Stromal cell of bone marrow (primary cell): ENCODE data around the gene SYNE1.
"Not testable (repeated sequence)": the region's sequence is repeated elsewhere in the genome, so short reads cannot be mapped to it uniquely, and the experiment has no call there.

Experiments
- DNase-seq: peaks from one replicate; pipeline ENCODE4 v3.0.0-alpha.2; 2012; ENCODE audit warnings: low read depth

The SYNE1 gene

DNA sequence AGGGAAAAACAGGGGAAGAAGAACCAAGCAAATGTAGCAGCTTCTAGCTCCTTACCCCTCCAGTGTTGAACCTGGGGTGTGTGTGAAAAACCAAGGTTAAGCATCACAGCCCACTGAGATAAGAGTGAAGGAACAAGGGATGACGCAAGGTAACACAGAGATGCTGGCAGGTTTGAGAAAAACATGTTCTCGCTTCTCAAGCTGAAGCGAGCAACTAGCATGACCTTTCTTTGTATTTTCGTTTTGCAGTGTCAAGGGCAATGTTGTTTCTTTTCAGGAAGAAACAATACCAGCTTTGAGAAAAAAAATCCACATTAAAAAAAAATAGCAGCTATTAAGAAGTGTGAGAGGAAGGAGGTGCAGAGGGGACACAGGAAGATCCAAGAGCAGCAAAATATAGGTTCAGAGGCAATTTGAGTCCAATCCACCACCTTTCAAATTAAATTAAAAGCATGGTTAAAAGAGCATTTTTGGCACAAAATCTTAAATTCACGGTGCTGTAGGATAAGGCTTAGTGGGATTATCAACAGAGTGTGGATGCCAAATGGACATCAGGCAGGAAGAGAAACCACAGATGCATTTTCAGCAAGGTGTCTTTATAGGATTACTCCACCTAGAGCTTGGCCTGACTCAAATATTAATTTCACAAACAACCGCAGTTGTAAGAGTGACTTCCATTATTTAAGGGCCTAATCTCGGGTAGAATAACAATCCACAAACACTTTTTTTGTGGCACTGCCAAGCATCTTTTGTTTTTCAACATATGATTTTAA, 70.9 kb downstream of the SYNE1 start:
- DNase-seq, result no peak

DNA sequence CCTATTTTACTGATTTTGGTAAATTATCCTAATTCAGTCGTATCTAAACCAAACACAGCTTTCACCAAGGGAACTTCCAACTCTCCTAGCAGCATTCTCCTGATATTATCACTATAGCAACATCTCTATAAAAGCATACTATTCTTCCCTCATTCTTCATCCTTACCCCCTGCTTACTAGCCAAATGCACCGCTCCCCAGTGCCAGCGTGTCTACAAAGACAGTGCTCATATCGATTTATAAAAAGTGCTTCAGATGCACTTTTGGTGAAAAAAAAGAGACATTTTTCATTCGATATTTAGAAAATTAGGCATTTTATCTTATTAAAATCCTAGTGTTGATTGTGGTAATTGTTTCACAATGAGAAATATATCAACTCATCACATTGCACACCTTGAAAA, 74.0 kb downstream of the SYNE1 start:
- DNase-seq, result no peak

DNA sequence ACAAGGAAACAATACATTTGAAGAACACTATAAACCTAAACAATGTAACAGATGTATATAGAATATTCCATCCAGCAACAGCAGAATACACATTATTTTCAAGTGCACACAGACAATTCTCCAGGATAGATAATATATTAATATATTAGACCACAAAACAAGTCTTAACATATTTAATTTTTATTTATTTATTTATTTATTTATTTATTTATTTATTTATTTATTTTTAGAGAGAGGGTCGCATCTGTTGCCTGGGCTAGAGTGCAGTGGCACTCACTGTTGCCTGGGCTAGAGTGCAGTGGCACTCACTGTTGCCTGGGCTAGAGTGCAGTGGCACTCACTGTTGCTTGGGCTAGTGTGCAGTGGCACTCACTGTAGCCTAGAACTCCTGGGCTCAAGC, 78.4 kb downstream of the SYNE1 start:
- DNase-seq, result not testable (repeated sequence)

DNA sequence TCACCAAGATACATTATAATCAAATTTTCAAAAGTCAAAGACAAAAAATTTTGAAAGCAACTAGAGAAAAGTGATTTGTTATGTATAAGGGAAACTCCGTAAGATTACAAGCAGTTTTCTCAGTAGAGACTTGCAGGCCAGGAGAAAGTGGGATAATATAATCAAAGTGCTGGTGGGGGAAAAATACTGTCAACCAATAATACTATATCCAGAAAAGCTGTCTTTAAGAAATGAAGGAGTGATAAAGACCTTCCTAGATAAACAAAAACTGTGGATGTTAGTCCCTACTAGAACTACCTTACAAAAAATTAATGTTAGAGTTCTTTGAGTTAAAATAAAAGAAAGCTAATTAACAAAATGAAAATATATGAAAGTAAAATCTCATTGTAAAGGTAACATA, 79.7 kb downstream of the SYNE1 start:
- no peak for DNase-seq

DNA sequence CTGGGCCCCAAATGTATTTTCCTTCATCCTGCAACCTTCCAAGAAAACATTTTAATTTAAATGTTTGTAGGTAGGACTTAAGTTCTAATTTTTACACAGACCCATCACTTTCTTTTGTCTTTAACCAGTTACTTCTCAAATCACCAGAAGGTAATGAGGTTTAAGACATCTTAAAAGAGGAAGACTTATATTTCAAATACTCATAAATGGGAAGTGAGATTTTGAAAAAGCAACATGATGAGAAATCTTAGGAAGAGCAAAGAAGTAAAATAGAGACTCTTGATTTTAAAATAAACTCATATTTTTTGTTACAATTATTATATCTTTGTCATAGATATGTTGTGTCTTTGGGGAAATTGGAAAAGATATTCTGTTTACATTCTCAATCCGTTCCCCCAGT, 82.3 kb downstream of the SYNE1 start:
- no peak for DNase-seq

DNA sequence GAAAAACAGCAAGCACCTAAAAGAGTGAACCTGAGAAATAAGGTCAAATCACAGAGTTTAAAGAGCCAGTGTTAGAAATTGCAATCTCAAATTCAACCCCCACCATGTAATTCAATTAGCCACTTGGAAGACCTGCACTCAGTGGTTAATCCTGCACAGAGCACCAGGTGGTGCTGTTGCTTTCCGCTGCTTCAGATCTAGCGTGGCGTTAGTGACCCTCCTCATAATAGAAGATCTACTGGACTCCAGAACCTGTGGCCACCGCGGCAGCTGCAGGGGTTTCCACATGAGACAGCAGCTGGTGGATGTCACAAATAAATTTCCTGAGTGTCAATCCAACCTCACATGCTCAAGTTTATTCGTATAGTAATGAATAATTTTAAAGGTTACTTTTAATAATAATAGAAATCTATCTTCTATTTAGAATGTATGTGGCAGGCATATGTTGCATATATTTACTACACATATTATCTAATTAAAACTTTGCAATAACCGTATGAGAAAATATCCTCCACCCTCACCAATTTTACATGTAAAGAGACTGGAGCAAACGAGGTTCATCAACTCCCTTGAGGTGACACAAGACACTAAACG, 84.4 kb downstream of the SYNE1 start:
- DNase-seq, result peak; percentile 38

DNA sequence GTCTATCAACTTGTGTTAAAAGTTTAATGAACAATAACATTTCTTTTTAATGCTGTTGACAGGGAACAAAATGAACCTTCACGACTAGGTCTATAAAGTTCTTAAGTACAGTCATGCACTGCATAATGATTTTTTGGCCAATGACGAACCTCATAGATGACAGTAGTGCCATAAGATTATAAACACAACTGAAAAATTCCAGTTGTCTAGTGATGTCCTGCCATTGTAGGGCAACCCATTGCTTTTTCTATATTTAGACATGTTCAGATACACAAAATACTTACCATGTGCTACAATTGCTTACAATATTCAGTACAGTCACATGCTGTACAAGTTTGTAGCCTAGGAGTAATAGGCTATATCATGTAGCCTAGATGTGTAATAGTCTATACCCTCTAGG, 93.6 kb downstream of the SYNE1 start:
- DNase-seq, result no peak

DNA sequence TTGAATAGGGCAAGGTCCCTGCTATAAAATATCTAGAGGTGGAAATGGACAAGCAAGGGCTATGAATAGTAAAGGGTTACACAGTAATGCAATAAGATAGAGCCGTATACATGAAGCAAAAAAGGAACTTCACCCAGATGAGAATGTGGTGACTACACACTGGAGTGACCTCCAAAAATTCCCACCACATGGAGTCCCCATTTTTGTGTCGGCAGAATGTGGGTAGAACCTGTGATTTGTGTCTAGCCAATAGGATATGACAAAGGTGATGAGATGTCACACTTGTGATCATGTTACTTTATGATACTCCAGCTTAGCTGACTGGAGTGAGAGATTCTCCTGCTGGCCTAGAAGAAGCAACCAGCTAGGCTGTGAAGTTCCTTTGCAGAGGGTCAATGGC, 96.8 kb downstream of the SYNE1 start:
- no peak for DNase-seq

DNA sequence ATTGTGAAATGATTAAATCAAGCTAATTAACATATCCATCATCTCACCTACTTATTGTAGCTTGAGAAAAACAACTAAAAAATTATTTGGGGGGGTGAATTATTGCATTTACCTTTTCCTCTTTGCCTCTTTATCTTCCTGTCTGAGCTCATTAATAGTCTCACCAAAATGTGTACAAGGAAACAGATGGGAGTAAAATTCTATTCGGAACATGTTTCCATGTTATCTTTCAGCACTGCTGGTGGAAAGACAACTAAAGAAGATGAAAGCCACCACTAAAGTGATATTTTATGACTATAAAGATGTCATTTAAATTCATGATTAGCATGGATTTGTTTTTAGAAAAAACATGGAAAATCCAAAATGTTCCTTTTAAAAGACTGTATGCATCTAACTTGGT, 102.6 kb downstream of the SYNE1 start:
- no peak for DNase-seq

DNA sequence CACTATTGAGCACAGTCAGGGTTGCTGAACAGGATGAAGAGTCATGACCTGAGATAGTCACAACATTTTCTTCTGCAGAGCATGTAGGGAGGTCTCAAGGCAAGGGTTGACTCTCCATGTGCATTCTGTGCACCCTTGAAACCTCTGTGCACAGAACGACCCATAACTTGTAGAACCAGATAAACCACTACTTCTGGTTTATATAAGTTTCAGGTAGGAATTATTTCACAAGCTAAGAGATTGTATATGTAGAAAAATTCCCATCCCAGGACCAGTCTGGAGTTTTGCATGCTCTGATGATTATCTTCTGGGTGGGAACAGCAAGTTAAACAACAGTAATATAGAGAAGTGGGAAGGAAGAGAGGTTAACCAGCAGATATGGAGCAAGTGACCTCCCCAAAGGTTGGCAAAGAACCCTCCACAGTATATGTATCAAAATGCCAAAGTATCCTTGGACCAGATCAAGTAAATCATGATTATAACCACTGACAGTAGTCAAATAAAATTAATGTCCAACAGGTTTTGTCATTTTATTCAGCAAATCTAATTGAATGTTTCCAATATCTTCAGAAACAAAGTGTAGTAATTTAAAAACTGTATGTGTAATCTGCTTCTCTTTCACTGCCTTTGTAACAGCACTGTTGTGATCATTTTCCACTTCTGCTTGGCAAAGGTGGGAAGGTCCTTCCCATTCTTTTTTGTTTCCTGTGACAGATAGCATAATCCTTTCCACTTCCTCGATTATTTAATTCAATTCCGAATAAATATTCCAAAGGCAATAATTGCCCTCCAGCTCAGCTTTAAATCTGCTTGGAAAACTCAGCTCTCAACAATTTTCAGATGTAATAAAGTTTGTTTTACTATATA, 104.4 kb downstream of the SYNE1 start:
- no peak for DNase-seq

DNA sequence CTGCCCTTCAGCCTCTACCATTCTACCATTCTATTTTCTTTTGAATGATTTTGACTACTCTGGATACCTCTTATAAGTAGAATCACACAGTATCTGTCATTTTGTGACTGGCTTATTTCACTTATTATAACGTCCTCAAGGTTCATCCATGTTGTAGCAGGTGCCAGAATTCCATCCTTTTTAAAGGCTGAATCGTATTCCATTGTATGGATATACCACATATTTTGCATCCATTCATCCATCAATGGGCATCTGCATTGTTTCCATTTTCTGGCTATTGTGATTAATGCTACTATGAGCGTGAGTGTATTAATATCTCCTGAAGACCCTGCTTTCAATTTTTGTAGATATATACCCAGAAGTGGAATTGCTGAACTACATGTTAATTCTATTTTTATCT, 105.5 kb downstream of the SYNE1 start:
- DNase-seq, result no peak

DNA sequence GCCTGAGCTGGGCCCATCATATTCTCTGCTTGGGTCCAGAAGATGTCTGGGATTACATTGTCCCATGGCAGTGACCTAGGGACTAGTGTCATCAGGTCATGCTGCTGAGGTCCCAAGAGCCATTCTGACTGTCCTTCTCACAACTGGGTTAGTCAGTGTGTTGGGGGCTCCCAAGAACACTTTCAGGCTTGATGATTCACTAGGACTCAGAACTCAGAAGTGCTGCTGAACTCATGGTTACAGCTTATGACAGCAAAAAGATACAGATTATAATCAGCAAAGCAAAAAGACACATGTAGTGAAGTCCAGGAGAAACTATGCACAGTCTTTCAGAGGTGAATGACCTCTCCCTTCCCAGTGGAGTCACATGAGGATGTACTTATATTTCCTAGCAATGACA, 107.8 kb downstream of the SYNE1 start:
- peak; percentile 22 for DNase-seq

DNA sequence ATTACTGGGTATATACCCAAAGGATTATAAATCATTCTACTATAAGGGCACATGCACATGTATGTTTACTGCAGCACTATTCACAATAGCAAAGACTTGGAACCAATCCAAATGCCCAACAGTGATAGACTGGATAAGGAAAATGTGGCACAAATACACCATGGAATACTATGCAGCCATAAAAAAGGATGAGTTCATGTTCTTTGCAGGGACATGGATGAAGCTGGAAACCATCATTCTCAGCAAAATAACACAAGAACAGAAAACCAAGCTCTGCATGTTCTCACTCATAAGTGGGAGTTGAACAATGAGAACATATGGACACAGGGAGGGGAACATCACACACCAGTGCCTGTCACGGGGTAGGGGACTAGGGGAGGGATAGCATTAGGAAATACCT, 123.0 kb downstream of the SYNE1 start:
- DNase-seq, result not testable (repeated sequence)

DNA sequence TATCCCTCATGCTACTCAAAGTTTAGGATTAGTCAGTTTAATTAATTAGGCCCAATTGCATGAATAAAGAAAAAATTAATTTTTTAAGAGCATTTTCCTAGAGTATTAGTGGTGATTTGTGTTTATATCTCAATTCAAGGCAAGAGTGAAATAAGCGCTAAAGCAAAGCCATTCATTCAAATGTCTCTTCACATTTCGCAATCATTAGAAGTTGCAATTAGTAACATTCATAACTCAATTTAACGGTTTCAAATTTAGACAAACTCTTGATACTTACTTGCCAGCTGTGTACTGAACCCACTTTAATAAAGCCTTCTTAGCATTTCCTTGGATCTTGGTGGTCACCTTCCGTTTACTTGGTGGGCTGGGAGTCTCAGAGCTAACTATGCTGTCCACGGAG, 127.2 kb downstream of the SYNE1 start:
- DNase-seq, result no peak

DNA sequence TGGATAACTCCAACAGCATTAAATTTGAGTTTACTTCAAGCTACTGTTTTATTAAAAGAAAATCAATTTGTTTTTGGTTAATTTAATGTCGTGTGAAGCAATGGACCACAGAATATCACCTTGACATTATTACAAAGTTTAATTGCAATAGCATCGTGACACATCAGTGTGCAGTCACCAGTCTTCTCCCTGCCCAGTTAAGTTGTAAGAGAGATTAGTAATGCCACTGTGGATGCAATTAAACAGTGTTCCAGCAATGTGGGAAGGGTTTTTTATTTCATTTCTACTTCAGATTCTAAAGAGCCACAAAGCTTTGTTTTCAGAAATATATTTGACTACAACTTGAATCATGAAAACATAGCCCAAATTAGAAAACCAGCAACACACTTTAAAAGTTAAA, 128.7 kb downstream of the SYNE1 start:
- no peak for DNase-seq

DNA sequence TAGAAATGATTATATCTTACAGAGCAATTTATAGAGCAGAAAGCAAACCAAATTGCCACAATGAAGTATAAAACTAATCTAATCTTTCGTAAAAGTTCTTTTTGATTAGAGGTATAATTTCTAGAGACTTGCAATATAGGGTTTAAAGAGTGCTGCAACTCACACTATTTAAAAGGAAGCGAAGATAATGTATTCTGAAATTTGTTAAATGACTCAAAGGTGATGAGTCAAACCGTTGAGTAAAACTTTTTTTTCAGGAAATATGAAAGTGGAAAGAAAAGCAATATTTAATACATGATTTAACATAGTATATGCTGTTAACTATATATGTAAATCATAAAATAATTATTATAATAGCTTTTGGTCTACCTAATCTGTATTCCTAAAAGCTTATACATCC, 133.6 kb downstream of the SYNE1 start:
- peak; percentile 7 for DNase-seq

DNA sequence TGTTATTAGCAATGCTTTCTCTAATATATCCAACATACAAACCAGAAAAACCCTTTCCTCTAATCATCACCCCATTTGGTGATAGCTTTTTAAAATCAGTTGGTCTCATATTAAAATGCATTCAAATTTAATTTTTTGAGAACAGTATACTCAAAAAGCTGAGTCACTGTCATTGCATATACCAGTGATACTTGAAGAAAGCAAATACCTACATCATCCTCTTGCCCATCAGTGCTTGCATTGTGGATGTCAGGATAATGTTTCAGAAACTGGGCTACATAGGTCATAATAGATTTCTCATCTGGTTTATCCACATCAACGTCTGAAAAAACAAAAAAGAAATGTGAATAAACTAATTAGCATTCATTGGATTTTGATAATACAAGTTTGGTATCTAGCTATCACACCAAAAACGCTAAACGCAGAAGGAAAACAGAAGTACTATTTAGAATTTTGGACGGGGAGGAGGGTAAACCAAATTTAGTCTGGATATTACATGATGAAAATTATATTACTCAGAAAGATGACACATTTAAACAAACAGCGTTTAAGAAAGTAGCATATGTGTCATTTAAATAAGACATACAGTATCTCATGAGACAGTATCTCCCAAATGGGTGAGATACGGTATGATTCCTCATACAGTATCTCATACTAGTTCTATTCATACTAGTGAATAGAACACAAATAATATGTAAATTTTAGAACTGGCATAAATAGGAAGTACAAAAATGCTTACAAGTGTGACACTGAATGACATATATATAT, 134.6 kb downstream of the SYNE1 start:
- no peak for DNase-seq

DNA sequence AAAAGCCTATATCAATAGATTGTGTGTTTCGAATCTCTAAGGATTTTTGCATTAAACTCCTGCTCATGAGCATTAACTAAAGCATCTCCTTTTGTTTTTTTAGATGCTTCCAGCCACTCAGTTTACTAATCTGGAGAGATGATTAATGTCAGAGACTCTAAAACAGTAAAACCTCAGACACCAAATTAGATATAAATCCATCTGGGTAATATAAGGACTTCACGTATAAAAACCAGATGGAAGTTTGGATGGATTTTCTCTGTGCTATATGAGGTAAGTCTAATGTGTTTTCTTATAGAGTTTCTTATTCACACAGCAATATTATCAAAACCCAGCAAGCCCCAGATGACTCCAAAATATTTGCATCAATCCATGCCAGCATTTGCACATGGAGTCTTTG, 137.2 kb downstream of the SYNE1 start:
- no peak for DNase-seq

DNA sequence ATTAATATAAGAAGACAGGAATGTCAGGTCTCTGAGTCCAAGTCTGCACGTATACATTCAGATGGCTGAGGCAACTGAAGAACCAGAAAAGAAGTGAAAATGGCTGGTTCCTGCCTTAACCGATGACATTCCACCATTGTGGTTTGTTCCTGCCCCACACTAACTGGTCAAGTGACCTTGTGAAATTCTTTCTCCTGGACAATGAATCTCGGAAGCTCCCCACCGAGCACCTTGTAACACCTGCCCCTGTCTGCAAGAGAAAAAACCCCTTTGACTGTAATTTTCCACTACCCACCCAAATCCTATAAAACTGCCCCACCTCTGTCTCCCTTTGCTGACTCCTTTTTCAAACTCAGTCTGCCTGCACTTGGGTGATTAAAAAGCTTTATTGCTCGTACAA, 140.4 kb downstream of the SYNE1 start:
- DNase-seq, result no peak

DNA sequence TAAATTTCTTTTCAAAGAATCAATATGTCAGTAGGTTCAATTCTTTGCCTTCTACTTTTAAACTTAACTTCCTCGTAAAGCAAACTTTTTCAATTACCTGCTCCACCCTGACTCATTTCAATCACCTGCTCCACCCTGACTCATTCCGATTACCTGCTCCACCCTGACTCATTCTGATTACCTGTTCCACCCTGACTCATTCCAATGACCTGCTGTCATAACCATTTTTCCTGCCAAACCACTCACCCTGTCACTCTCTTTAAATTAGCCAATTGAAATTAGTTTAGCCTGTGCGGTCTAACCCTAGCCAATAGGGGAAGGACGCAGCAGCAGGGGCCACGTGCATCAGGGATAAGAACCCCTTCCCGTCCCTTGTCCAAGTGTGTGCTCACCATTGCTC, 141.7 kb downstream of the SYNE1 start:
- not testable (repeated sequence) for DNase-seq

DNA sequence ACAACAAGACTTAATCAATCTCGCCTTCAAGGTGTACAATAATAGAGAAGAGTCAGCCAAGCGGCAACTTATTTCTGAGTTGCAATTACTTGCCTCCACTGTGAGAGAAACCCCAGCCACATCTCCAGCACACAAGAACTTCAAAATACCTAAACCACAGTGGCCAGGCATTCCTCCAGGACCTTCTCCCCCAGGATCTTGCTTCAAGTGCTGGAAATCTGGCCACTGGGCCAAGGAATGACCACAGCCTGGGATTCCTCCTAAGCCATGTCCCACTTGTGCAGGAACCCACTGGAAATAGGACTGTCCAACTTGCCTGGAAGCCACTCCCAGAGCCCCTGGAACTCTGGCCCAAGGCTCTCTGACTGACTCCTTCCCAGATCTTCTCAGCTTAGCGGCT, 144.9 kb downstream of the SYNE1 start:
- peak; percentile 13 for DNase-seq

DNA sequence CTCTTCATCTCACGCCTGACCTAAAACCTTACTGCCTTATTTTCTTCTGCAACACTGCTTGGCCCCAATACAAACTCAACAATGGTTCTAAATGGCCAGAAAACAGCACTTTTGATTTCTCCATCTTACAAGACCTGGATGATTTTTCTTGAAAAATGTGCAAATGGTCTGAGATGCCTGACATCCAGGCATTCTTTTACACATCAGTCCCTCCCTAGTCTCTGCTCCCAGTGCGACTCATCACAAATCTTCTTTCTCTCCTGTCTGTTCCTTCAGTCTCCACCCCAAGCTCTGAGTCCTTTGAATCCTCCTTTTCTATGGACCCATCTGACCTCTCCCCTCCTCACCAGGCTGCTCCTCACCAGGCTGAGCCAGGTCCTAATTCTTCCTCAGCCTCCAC, 145.7 kb downstream of the SYNE1 start:
- DNase-seq, result peak; percentile 8
